NCI-H2227 treated with DMSO at 0.1 percent for 48 hours (cell line): ENCODE measurements around the gene ADAMTS2.
"Not testable (repeated sequence)": the region's sequence is repeated elsewhere in the genome, so short reads cannot be mapped to it uniquely, and the experiment has no call there.

Source experiments
- DNase-seq: peaks from one replicate; lab custom pipeline; 2025; lab: John Stamatoyannopoulos, UW

ADAMTS2 gene

DNA sequence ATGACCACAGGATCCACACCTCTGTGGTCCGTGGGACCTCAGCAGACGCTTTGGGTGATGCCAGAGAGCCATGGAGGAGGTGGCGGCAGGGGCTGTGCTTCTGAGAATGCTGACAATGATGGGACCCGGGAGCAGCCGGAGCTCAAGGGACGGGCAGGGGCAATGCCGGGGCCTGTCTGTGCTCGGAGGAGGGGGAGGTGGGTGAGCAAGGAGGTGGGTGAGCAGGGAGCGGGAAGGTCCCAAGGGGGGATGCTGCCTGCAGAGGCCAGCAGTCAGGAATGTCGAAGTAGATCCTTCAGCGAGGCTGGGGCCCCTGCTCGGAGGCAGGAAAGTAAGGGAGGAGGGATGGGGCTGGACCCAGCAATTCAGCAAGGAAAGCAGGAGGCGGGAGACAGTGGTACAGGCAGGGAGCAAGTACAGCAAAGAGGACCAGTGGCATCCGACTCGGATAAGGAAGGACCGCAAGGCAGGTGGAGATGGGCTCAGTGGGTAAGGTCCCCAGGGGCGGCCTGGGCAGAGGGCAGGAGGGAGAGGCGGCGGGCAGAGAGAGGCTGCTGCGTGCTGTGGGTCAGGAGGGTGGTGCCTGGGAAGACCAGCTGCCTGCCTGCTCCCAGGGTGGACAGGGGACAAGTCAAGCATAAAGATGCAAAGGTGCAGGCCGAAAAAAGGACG, 49.0 kb downstream of the ADAMTS2 start:
- DNase-seq, result no peak

GRCh38 chr5:179295778-179296149, 49.5 kb downstream of the ADAMTS2 start:
- no peak for DNase-seq

DNA sequence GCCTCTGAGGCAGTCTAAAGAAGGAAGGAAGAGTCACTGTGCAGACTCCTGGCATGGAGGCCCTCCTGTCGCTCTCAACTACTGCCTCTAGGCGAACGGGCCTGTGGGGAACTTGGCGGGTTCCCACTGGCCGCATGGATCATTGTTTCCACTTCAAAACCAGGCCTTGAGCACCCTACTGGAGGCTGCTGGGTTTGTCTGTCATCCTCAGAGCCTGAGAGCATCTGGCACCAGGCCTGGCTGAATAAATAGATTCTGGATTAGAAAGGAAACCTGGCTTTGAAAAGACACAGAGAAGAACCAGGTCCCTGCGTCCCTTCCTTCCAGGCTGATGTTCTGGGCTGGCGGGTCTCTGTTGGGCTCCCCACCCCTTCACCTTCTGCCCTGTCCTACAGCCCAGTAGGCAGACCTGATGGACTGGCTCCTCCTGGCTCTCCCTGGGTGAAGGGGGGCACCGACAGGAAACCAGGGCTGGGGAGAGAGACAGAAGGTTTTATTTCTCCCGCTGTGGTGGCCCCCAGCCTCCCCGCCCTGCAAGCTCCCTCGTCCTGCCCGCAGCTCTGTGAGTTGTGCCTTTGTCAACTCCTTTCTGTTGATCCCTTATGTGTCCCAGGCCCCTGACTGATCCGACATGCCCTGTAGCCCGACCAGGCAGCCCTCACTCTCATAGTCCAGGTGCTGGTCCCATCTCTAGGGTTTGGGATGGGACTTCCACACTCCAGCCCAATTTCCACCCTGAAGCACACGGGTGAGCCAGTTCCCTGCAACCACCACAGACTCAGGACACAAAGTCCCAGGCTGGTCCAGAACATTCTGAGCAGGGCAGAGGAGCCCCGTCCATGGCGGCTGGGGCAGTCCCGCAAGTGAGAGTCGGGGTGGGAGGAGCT, 50.1 kb downstream of the ADAMTS2 start:
- no peak for DNase-seq

DNA sequence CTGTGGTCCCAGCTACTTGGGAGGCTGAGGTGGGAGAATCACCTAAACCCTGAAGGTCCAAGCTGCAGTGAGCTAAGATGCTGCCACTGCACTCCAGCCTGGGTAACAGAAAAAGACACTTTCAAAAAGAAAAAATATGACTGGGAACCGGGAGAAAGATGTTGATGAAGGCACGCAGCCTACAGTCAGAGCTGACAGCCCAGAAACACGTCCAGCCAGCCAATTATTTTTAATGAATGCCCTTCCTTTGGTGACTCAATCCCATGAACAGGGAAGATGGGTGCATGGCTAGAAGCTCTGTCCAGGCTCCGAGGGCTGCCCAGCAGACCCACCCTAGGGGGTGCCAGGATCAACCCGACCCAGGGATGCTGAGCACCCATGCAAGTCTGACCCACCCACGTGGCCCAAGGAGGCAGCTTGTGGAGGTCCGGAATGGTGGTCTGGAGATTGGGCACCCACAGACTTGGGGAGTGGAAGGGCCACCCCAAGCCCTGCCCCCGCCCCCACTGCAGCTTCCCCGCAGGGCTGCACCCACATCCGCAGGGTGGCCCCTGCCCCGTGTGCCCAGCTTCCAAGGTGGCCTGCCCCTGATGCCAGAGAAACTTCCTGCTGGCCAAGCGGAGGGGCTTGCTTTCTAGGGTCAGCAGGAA, 51.0 kb downstream of the ADAMTS2 start:
- no peak for DNase-seq

DNA sequence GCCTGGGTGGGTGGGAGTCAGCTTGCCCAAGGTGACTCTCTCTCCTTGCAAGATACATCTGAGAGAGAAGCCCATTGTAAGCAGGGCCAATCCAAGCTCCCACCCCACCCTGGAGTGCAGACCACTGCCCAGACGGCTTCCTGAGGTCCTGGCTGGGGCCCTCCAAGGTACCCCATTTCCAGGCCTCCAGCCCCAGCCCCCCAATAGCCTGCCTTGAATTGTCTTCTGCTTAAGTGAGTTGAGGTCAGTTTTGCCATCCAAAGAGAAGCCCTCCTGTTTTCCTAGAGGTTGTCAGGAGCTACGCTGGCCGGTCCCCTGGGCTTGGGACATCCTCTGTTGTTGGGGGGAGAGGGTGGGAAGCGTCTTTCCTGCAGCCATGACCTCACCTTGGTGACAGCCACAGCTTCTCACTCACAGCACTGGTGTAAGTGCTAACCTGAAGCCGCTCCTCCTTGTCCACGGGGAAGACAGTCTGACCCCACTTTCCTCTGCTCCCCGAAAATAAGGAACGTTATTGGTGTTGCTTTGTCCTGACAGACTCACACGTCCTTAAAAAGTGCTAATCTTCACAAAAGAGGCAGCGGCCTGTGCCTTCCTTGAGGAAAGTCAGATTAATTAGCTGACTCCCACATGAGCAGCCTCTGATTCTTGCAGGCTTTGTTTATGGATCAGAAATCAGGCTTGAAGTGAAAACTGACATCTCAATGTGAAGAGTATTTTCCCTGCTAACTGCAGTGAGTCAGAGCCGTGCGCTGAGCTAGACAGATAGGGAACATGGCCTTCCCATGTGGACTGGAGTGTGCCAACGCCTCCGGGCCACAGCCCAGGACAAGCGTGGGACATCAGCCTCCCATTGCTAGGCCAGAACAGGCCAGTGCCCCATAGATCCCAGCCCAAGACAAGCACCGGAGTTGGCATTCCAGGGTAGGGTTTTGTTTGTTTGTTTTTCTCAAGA, 52.3 kb downstream of the ADAMTS2 start:
- no peak for DNase-seq

DNA sequence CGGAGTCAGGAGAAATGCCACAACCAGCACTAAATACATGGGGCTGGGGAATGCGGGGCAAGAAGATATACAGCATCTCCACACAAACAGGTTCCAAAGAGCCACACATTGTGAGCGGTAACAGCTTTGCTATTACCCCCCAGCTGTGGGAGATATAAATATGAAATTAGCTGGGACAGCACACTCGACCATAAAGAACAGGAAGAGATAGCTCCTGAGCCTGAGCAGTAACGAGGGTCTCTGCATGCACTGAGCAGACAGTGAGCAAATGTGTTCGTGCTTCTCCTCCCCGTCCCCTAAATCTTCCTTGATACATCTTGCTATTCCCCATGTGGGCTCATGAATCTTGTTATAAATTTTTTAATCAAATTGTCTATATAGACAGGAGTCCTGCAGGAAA, 53.1 kb downstream of the ADAMTS2 start:
- DNase-seq, result no peak

- no peak for DNase-seq
These were observed 54.4 kb downstream of the ADAMTS2 start for GRCh38 chr5:179290681-179291540.

- no peak for DNase-seq
These were observed 55.4 kb downstream of the ADAMTS2 start for GRCh38 chr5:179289756-179290385.

DNA sequence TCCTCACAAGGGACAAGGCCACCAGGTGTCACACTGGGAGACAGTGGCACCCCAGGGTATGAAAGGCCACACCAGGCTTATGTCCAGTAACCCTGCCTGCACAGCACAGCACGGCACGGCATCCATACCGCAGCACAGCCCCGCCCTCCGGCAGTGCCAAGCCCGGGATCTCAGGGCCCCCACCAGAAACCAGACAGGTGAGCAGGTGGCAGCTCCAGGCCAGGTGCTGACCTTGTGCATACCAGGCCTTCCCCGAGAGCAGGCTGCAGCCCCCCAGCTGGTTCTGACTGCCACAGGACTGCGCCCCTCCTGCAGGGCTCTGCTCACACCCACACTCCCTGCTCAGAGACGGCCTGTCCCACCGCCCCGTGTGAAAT, 56.5 kb downstream of the ADAMTS2 start:
- no peak for DNase-seq

DNA sequence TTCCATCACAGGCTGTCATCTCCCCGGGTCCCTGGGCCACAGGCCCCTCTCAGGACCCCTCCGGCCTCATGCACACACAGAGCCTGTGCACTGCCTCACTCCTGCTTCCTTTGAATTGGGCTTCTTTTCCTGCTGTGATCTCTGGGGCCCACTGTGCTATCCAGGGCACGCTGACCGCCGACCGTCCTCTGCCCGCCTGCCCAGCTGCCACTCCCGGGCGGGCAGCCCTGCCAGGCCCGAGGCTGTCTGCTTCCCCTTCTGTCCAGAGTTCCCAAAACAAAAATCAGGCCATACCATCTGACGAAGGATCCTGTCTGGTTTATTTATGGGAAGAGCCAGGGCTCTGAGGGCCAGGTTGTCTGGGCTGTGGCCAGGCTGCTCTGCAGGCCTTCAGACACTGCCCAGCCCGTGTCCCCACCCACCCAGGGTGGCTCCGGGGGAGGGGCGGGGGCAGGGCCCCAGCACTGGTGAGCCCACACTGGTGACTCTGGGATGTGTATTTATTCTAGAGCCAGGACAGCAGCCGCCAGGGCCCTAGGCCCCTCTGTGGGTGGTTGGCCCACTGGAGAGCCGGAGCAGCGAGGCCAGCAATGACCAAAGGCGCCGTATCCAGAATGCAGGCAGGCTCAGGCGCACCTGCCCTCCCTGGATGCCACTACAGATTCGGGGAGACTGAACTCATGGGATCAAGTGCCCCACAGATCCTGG, 57.0 kb downstream of the ADAMTS2 start:
- DNase-seq, result no peak

DNA sequence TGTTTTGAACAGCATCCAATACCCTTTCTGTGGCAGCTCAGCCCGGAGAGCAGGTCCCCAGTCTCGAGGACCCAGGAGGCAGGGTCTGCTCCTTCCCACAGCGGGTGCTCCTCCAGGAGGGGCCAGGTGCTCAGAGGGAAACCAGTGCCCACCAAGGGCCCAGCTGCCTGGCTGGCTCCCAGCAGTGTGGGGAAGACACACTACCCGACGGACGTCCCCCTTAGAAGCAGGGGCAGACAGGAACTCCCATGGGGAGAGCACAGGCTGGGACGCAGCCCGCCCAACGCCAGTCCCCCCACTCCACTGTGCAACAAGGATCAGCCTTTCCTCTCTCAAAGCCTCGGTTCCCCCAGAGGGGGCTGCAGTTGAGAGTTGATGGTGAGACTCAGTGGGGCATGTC, 57.6 kb downstream of the ADAMTS2 start:
- DNase-seq, result no peak

DNA sequence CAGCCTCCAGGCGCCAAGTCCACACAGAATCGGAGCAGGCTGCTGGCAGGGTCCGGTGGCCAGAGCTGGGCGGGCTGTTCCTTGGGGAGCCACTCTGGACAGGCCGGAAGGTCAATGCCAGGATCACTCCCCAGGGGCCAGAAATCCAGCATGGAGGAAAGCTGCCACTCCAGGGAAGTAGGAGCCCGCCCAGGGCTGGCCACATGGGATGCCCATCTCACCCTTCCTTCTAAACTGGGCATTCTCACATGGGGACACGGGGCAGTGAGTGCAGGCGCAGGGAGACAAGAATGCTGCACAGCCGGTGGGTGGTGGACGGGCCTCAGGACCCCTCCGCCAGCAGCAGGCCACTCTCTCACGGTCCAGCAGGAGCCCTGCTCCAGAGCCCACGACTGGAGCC, 58.2 kb downstream of the ADAMTS2 start:
- no peak for DNase-seq

- not testable (repeated sequence) for DNase-seq
These were observed 59.5 kb downstream of the ADAMTS2 start for GRCh38 chr5:179285776-179286162.

- DNase-seq, result no peak
These were observed 60.3 kb downstream of the ADAMTS2 start for GRCh38 chr5:179284751-179285631.

GRCh38 chr5:179283908-179284307, 61.4 kb downstream of the ADAMTS2 start:
- DNase-seq, result not testable (repeated sequence)

DNA sequence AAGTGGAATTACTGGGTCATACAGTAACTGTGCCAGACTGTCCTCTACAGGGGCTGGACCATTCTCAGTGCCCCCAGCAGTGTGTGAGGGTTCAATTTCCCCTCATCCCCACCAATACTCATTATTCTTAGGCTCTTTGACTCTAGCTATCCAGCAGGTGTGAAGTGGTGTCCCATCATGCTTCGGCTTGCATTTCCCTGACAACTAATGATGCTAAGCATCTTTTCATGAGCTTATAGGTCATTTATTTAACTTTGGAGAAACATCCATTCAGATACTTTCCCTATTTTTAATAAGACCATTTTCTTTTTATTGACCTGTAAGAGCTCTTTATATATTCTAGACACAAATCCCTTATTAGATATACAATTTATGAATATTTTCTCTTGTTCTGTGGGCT, 63.6 kb downstream of the ADAMTS2 start:
- DNase-seq, result no peak

DNA sequence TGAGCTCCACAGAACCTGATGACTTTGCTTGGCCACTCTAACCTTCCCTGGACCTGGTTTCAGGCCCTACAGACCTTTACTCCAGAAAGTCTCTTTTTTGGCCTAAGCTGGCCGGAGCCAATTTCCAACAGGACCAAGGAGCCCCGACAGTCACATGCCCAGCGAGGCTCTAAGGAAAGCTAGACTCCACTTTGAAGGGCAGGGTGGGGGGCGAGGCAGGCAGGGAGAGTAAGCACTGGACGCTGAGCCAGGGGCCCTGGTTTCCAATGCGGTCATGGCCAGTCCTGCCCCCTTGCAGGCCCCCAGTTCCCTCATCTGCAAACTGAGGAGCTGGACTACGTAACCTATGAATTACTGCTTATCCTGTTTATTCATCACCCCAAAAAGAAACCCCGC, 65.2 kb downstream of the ADAMTS2 start:
- DNase-seq, result no peak

- no peak for DNase-seq
These were observed 65.7 kb downstream of the ADAMTS2 start for GRCh38 chr5:179279347-179280094.
